OCI-LY1 (cell line): ENCODE results near the gene APOA1.

Experiments used
- H2AFZ ChIP-seq: fragments of 200-600 bp; sonication (generic), shearing (Covaris generic); 2 replicates; pipeline ENCODE4 v1.6.0; 2014; ENCODE audit warnings: antibody characterized with exemption, mild to moderate bottlenecking, low read length
- H3F3A ChIP-seq: fragments of 200-600 bp; sonication (generic), shearing (Covaris generic); 2 replicates; pipeline ENCODE4 v1.6.0; 2014; ENCODE audit warnings: mild to moderate bottlenecking, antibody characterized with exemption, low read length, moderate library complexity; ENCODE audit not compliant: insufficient read depth
- H3K27ac ChIP-seq: fragments of 200-600 bp; sonication (generic); 2 replicates; pipeline ENCODE4 v1.5.1; 2014; ENCODE audit warnings: low read length, mixed run types, mild to moderate bottlenecking, low read depth; ENCODE audit not compliant: poor library complexity, severe bottlenecking
- H3K27me3 ChIP-seq: fragments of 200-600 bp; sonication (generic); 2 replicates; pipeline ENCODE4 v1.6.0; 2014; ENCODE audit warnings: antibody characterized with exemption, mild to moderate bottlenecking, low read length, moderate library complexity; ENCODE audit not compliant: insufficient read depth
- H3K36me3 ChIP-seq: fragments of 200-600 bp; sonication (generic); 2 replicates; pipeline ENCODE4 v1.6.1; 2014; ENCODE audit warnings: mild to moderate bottlenecking, antibody characterized with exemption, low read length, moderate library complexity, mixed read lengths; ENCODE audit not compliant: insufficient read depth
- H3K4me1 ChIP-seq: fragments of 200-600 bp; sonication (generic); 2 replicates; pipeline ENCODE4 v1.5.1; 2014; ENCODE audit warnings: mild to moderate bottlenecking, low read length, moderate library complexity; ENCODE audit not compliant: insufficient read depth, severe bottlenecking
- H3K4me2 ChIP-seq: fragments of 200-600 bp; sonication (generic), shearing (Covaris generic); 2 replicates; pipeline ENCODE4 v1.6.1; 2014; ENCODE audit warnings: low read length
- H3K4me3 ChIP-seq: fragments of 200-600 bp; sonication (generic); 2 replicates; pipeline ENCODE4 v1.5.1; 2014; ENCODE audit warnings: low read length, low read depth, mild to moderate bottlenecking, mixed read lengths; ENCODE audit not compliant: poor library complexity, severe bottlenecking
- H3K79me2 ChIP-seq: fragments of 200-600 bp; shearing (Covaris generic); 2 replicates; pipeline ENCODE4 v1.6.1; 2016; ENCODE audit warnings: mixed run types, low read length, mixed read lengths; ENCODE audit not compliant: insufficient read depth
- H3K9ac ChIP-seq: fragments of 200-600 bp; sonication (generic), shearing (Covaris generic); 2 replicates; pipeline ENCODE4 v1.6.1; 2014; ENCODE audit warnings: mild to moderate bottlenecking, low read length, mixed read lengths
- H3K9me2 ChIP-seq: fragments of 200-600 bp; sonication (generic), shearing (Covaris generic); 2 replicates; pipeline ENCODE4 v1.6.1; 2014; ENCODE audit warnings: low read depth, mild to moderate bottlenecking, low read length, mixed read lengths
- H3K9me3 ChIP-seq: fragments of 200-600 bp; shearing (Covaris generic); 2 replicates; pipeline ENCODE4 v1.6.1; 2014; ENCODE audit warnings: low read length, mixed read lengths
- H4K20me1 ChIP-seq: fragments of 200-600 bp; sonication (generic), shearing (Covaris generic); 2 replicates; pipeline ENCODE4 v1.6.0; 2016; ENCODE audit warnings: mild to moderate bottlenecking, low read length; ENCODE audit not compliant: insufficient read depth
- EZH2 ChIP-seq: fragments of 200-600 bp; sonication (generic), shearing (Covaris generic); IDR thresholded peaks from 2 replicates; pipeline ENCODE4 v1.8.0; 2017; ENCODE audit warnings: borderline replicate concordance, mixed run types, mild to moderate bottlenecking, antibody characterized with exemption, low read length, moderate library complexity, mixed read lengths
- TF ChIP-seq, protein P1 (sequence below): fragments of 200-600 bp; sonication (generic), shearing (Covaris generic); IDR thresholded peaks from 2 replicates; pipeline ENCODE4 v1.5.1; 2017; ENCODE audit warnings: mild to moderate bottlenecking, antibody characterized with exemption, low read length, moderate library complexity, mixed read lengths

APOA1 gene

DNA sequence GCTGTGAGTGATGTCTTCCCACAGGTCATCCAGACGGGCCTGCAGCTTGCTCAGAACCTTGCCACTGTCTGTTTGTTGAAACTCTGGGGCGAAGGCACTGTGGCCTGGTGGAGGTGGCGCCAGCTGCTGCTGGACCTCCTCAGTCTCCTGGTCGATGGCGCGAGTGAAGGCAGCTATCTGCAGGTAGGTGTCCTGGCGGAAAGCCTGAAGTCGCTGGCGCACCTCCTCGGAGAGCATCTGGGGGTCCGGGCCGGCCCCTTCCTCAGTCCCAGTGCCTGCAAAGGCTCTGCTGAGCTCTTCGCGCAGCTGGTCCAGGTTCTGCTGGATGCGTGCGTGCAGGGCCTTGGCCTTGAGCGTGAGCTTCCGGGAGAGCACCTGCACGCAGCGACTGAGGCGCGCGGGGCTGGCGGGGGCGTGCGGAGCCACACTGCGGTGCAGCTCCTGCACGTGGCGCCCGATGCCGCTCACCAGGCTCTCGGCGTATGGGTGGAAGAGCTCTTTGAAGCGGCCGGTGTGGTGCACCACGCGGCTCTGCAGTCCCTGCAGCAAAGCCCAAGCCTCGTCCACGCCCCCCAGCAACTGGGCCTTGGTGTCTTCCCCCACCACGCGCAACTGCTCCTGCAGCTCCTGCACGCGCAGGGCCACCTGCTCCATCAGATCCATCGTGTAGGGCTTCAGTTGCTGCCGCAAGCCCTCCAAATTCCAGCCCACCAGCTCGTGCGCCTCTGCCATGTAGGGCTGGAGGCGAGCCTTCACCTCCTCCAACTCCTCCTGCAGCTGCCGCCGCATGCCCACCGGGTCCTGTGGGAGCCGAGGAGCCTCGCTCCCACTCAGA, 47.0 kb downstream of the APOA1 start:
- no peak overlapping the region for H3K9ac ChIP-seq
- H4K20me1 ChIP-seq: no peaks in the 10 kb centered on the region
- H3K9me2 ChIP-seq: no peaks in the 10 kb centered on the region
- TF ChIP-seq EZH2: no peak
- TF ChIP-seq, protein P1, sequence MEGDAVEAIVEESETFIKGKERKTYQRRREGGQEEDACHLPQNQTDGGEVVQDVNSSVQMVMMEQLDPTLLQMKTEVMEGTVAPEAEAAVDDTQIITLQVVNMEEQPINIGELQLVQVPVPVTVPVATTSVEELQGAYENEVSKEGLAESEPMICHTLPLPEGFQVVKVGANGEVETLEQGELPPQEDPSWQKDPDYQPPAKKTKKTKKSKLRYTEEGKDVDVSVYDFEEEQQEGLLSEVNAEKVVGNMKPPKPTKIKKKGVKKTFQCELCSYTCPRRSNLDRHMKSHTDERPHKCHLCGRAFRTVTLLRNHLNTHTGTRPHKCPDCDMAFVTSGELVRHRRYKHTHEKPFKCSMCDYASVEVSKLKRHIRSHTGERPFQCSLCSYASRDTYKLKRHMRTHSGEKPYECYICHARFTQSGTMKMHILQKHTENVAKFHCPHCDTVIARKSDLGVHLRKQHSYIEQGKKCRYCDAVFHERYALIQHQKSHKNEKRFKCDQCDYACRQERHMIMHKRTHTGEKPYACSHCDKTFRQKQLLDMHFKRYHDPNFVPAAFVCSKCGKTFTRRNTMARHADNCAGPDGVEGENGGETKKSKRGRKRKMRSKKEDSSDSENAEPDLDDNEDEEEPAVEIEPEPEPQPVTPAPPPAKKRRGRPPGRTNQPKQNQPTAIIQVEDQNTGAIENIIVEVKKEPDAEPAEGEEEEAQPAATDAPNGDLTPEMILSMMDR: no peak
- H3K4me3 ChIP-seq: no peak overlapping the region
- H3K4me1 ChIP-seq: peaks cover 28% of the 10 kb centered on the region
- H3F3A ChIP-seq: no peaks in the 10 kb centered on the region
- H3K79me2 ChIP-seq: peaks cover 10% of the 10 kb centered on the region; the same call in 1 of the 2 replicates
- no peaks in the 10 kb centered on the region for H3K27me3 ChIP-seq
- H3K36me3 ChIP-seq: peaks cover 14% of the 10 kb centered on the region
- no peak overlapping the region for H2AFZ ChIP-seq
- no peaks in the 10 kb centered on the region for H3K9me3 ChIP-seq
- H3K27ac ChIP-seq: no peak overlapping the region
- no peak overlapping the region for H3K4me2 ChIP-seq

DNA sequence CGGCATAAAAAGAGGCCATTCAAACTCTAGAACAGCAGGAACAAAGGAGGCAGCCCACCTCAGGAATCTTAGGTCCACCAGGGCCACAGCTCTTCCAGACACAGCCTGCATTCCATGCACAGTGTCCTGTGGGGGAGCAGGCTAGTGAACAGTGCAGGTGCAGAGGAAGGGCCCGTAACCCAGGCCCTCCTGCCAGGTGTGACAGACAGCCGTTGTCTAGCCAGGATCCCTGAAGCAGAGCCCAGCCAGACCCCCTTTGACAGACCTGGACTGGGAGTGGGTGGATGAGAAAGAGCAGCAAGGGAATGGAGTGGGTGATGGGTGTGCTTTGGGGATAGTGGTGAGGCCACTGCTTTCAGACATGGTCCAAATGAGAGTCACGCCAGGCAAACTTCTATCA, 48.4 kb downstream of the APOA1 start:
- Histone ChIP-seq H3K4me2 (no peak overlapping the region), H4K20me1 (no peaks in the 10 kb centered on the region), H2AFZ (no peak overlapping the region), H3K79me2 (peaks cover 10% of the 10 kb centered on the region; the same call in 1 of the 2 replicates), H3K4me1 (peaks cover 28% of the 10 kb centered on the region), H3K27me3 (no peaks in the 10 kb centered on the region), H3K9ac (no peak overlapping the region), H3K9me2 (no peaks in the 10 kb centered on the region), H3F3A (no peaks in the 10 kb centered on the region), H3K4me3 (no peak overlapping the region), H3K27ac (no peak overlapping the region), H3K9me3 (no peaks in the 10 kb centered on the region), H3K36me3 (peaks cover 28% of the 10 kb centered on the region)
- TF ChIP-seq EZH2: no peak
- TF ChIP-seq, protein P1: no peak

DNA sequence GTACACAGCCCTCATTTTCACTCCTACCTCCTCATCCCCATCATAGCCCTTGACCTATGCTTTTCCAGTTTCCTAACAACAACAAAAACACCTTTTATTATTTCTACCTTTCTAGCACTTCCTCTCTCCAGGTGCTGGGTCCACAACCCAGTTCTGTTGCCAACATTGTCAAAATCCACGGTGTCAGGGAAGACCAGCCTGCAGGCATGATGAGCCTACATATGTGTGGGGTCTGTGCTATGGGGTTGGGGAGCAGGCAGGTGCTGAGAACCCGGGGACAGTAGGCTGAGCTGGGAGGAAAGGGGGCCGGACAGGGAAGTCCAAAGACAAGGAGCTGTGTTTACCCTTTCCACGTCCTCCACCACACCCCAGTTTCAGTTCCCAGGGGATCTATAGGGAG, 48.9 kb downstream of the APOA1 start:
- H3K9ac ChIP-seq: peak overlapping the region; percentile 84
- peaks cover 28% of the 10 kb centered on the region for H3K4me1 ChIP-seq
- H3K36me3 ChIP-seq: peaks cover 32% of the 10 kb centered on the region
- H3K79me2 ChIP-seq: peaks cover 10% of the 10 kb centered on the region; the same call in 1 of the 2 replicates
- no peaks in the 10 kb centered on the region for H3K9me3 ChIP-seq
- H3K9me2 ChIP-seq: no peaks in the 10 kb centered on the region
- no peaks in the 10 kb centered on the region for H4K20me1 ChIP-seq
- peak overlapping the region; percentile 89 for H3K4me3 ChIP-seq
- no peak for TF ChIP-seq EZH2
- TF ChIP-seq, protein P1: no peak
- no peaks in the 10 kb centered on the region for H3F3A ChIP-seq
- H3K4me2 ChIP-seq: peak overlapping the region; percentile 98
- no peak overlapping the region for H2AFZ ChIP-seq
- H3K27ac ChIP-seq: no peak overlapping the region
- no peaks in the 10 kb centered on the region for H3K27me3 ChIP-seq
